Measurements from ENCODE around the gene ARHGAP26. TPM values are rescaled to one million over a fixed set of nuclear protein-coding genes. Genes with fewer than 3 reads are reported as not detected.

Gene ARHGAP26
- total RNA-seq, 1 donor from 2014 or later = 14.1 TPM

- no peak overlapping the region for H3K27ac Mint-ChIP-seq (ENCODE audit: unreplicated experiment)
Observed at GRCh38 chr5:143119881-143120341, 349.7 kb downstream of the ARHGAP26 start.

GRCh38 chr5:143120460-143121134, 350.4 kb downstream of the ARHGAP26 start:
- no peak for DNase-seq (ENCODE audit: extremely low spot score, unreplicated experiment)
- Mint-ChIP-seq H3K4me3 (ENCODE audit: unreplicated experiment) (no peak overlapping the region), H3K9me3 (ENCODE audit: unreplicated experiment) (no peaks in the 10 kb centered on the region), H3K36me3 (ENCODE audit: unreplicated experiment) (no peaks in the 10 kb centered on the region), H3K27me3 (ENCODE audit: unreplicated experiment) (no peaks in the 10 kb centered on the region), H3K27ac (ENCODE audit: unreplicated experiment) (no peak overlapping the region), H3K4me1 (ENCODE audit: unreplicated experiment) (peaks cover 2% of the 10 kb centered on the region)
- TF ChIP-seq CTCF (IDR thresholded peaks at IDR 0.05) = no peak

More at GRCh38 chr5:143119881-143120341, 349.7 kb downstream of the ARHGAP26 start:
- H3K4me1 Mint-ChIP-seq (ENCODE audit: unreplicated experiment) = peaks cover 2% of the 10 kb centered on the region
- no peaks in the 10 kb centered on the region for H3K27me3 Mint-ChIP-seq (ENCODE audit: unreplicated experiment)
- H3K36me3 Mint-ChIP-seq (ENCODE audit: unreplicated experiment) = no peaks in the 10 kb centered on the region
- TF ChIP-seq CTCF (IDR thresholded peaks at IDR 0.05) = no peak
- no peaks in the 10 kb centered on the region for H3K9me3 Mint-ChIP-seq (ENCODE audit: unreplicated experiment)
- H3K4me3 Mint-ChIP-seq (ENCODE audit: unreplicated experiment) = no peak overlapping the region
- DNase-seq (ENCODE audit: extremely low spot score, unreplicated experiment) = no peak

GRCh38 chr5:143121135-143121475, 350.9 kb downstream of the ARHGAP26 start:
- Mint-ChIP-seq H3K27ac (ENCODE audit: unreplicated experiment) (no peak overlapping the region), H3K36me3 (ENCODE audit: unreplicated experiment) (no peaks in the 10 kb centered on the region), H3K4me1 (ENCODE audit: unreplicated experiment) (peaks cover 2% of the 10 kb centered on the region), H3K27me3 (ENCODE audit: unreplicated experiment) (no peaks in the 10 kb centered on the region), H3K9me3 (ENCODE audit: unreplicated experiment) (no peaks in the 10 kb centered on the region), H3K4me3 (ENCODE audit: unreplicated experiment) (no peak overlapping the region)
- no peak for DNase-seq (ENCODE audit: extremely low spot score, unreplicated experiment)
- TF ChIP-seq CTCF (IDR thresholded peaks at IDR 0.05) = no peak

GRCh38 chr5:143124593-143124992, 354.4 kb downstream of the ARHGAP26 start:
- no peaks in the 10 kb centered on the region for H3K9me3 Mint-ChIP-seq (ENCODE audit: unreplicated experiment)
- no peak for TF ChIP-seq CTCF (IDR thresholded peaks at IDR 0.05)
- no peaks in the 10 kb centered on the region for H3K36me3 Mint-ChIP-seq (ENCODE audit: unreplicated experiment)
- H3K4me3 Mint-ChIP-seq (ENCODE audit: unreplicated experiment) = no peak overlapping the region
- no peak overlapping the region for H3K27ac Mint-ChIP-seq (ENCODE audit: unreplicated experiment)
- DNase-seq (ENCODE audit: extremely low spot score, unreplicated experiment) = no peak
- no peaks in the 10 kb centered on the region for H3K27me3 Mint-ChIP-seq (ENCODE audit: unreplicated experiment)
- H3K4me1 Mint-ChIP-seq (ENCODE audit: unreplicated experiment) = peaks cover 4% of the 10 kb centered on the region

- Mint-ChIP-seq H3K27me3 (ENCODE audit: unreplicated experiment) (no peaks in the 10 kb centered on the region), H3K36me3 (ENCODE audit: unreplicated experiment) (no peaks in the 10 kb centered on the region), H3K4me1 (ENCODE audit: unreplicated experiment) (peaks cover 4% of the 10 kb centered on the region), H3K27ac (ENCODE audit: unreplicated experiment) (no peak overlapping the region), H3K4me3 (ENCODE audit: unreplicated experiment) (no peak overlapping the region), H3K9me3 (ENCODE audit: unreplicated experiment) (no peaks in the 10 kb centered on the region)
- TF ChIP-seq CTCF (IDR thresholded peaks at IDR 0.05) = no peak
- DNase-seq (ENCODE audit: extremely low spot score, unreplicated experiment) = no peak
Observed at GRCh38 chr5:143126174-143127019, 356.2 kb downstream of the ARHGAP26 start.

Data from osteocyte (in vitro differentiated cells).